ENCODE data around the gene P2RY4.
"Not testable (repeated sequence)": the region's sequence is repeated elsewhere in the genome, so short reads cannot be mapped to it uniquely, and the experiment has no call there.

The P2RY4 gene

GRCh38 chrX:70226687-70227086 lies 33.3 kb downstream of the P2RY4 start:
- no peak for TF ChIP-seq CTCF (IDR thresholded peaks at IDR 0.05; ENCODE audit: control insufficient read depth, insufficient read depth, low read depth, low read length, missing control alignments)
- no peak overlapping the region for H3K4me3 ChIP-seq (ENCODE audit: control insufficient read depth, low read depth, low read length)

GRCh38 chrX:70226048-70226447 lies 34.0 kb downstream of the P2RY4 start:
- no peak for TF ChIP-seq CTCF (IDR thresholded peaks at IDR 0.05; ENCODE audit: control insufficient read depth, insufficient read depth, low read depth, low read length, missing control alignments)
- no peak overlapping the region for H3K4me3 ChIP-seq (ENCODE audit: control insufficient read depth, low read depth, low read length)
- DNase-seq (ENCODE audit: low read depth), result no peak

More at GRCh38 chrX:70226687-70227086, 33.3 kb downstream of the P2RY4 start:
- no peak for DNase-seq (ENCODE audit: low read depth)

GRCh38 chrX:70219938-70220764 lies 39.9 kb downstream of the P2RY4 start:
- DNase-seq (ENCODE audit: low read depth), result no peak

GRCh38 chrX:70209570-70209969 lies 50.4 kb downstream of the P2RY4 start:
- H3K4me3 ChIP-seq (ENCODE audit: control insufficient read depth, low read depth, low read length); DNase-seq (ENCODE audit: low read depth): not testable (repeated sequence)

More at GRCh38 chrX:70219938-70220764, 39.9 kb downstream of the P2RY4 start:
- H3K4me3 ChIP-seq (ENCODE audit: control insufficient read depth, low read depth, low read length), result no peak overlapping the region
- no peak for TF ChIP-seq CTCF (IDR thresholded peaks at IDR 0.05; ENCODE audit: control insufficient read depth, insufficient read depth, low read depth, low read length, missing control alignments)

- H3K4me3 ChIP-seq (ENCODE audit: control insufficient read depth, low read depth, low read length), result no peak overlapping the region
- no peak for TF ChIP-seq CTCF (IDR thresholded peaks at IDR 0.05; ENCODE audit: control insufficient read depth, insufficient read depth, low read depth, low read length, missing control alignments)
- no peak for DNase-seq (ENCODE audit: low read depth)
Measured at GRCh38 chrX:70208479-70208878, 51.5 kb downstream of the P2RY4 start.

Measured in AG09309 (cell line).